Tongue (tissue), 2 donors: ENCODE data around the gene PDE4B. TPM values are rescaled to one million over a fixed set of nuclear protein-coding genes. Genes with fewer than 3 reads are reported as not detected.

Source experiments
- DNase-seq: peaks from one replicate; pipeline ENCODE4 v3.0.0-alpha.2; 2015
- total RNA-seq: library from RNA; depleted of rRNA; stranded (reverse); fragments of >200 nt; gene quantifications from one replicate; pipeline ENCODE4 v1.2.3, GENCODE V29; 2014

The PDE4B gene
- total RNA-seq, 1 donor from 2014 or later, result 31.8 TPM

DNA sequence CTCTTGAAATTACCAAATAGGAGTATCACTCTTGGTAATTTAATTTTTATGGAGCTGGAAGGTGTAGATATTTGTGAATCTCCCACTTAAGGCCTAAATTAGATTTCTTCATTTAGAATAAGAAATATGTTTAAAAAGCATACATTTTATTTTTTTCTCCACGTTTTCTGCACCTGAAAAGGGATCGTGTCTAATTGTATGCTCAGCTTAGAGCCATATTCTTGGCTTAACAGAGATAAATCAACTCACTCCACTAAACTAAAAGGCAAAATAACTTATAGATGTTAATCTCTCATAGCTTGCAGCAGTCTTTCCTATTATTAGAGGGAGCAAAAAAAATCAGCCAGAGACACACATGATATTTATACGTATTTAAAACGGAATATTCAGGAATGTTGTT, 404.4 kb downstream of the PDE4B start:
- DNase-seq, result no peak

DNA sequence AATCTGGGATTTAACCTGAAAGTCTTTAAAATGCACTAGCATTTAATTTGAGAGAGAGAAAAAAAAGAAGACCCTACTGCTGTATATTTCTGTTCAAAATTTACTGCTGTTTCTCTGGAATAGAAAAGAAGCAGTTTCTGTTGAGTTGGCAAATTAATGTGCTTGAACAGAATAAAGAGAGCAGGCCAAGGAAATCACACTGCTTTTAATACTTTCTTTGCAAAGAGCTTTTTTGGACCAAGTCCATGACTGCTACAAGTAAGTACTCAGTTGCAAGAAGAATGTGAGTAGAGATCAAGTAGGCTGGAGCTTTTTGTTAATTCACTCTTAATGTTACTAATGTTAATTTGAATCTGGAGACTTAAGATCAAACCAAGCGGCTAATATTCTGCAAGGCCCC, 405.1 kb downstream of the PDE4B start:
- peak; percentile 74 for DNase-seq

DNA sequence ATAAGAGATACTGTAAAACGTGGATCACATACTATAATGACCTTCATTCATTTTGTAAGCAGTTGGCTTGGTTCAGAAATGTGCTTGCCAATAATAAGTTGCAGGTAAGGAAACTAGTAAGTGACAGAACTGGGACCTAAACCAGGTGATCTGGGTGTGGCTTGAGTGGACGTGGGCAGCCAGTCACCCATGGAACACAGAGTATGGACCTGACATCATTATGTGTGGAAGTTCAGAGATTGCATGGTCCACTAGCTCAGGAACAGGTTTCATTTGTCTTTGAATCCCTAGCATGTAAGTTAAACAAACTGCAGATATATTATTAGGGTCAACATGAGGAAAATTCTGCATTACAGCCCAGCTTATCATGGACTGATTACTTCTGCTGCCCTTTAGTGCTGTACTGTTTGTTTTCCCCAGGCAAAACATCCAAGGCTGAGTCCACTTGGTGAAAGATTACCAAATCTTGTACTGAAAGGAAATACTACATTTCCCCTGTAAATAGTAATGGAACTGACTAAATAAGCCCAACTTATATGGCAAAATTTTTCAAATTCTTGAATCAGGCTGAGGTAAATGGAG, 414.0 kb downstream of the PDE4B start:
- DNase-seq, result no peak

DNA sequence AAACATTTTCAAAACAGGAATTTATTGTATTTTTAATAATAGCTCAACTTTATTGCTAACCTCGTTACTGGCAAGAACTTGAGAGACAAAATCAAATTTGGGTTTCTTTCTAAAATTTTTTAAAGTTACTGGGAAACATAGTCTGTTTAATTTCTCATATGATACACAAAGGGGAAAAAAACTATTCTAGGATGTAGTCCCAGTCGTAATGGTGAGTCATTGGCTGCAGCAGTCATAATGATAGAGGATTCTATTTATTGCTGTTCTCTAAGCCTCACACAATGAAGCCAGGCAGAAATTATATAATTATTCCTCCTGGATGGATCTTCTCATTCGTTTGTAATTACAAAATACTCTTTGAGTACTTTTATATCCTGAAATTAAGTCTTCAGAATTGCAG, 414.8 kb downstream of the PDE4B start:
- peak; percentile 48 for DNase-seq

DNA sequence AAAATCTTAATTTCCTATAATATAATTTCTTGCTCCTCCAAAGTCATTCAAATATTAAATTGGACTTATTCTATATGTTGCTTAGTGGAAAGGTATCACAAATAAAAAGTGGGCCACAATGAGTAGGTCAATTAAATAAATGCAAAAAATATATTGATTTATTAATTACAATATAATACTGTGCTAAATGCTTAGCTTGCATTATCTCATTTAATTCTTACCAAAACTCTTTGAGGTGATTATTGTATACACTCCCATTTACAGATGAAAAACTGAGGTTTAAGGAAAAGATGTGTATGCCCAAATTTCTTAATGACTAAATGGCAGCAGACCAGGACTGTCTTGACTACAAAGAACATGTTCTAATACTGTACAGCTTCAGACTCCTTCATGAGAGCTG, 415.9 kb downstream of the PDE4B start:
- no peak for DNase-seq

DNA sequence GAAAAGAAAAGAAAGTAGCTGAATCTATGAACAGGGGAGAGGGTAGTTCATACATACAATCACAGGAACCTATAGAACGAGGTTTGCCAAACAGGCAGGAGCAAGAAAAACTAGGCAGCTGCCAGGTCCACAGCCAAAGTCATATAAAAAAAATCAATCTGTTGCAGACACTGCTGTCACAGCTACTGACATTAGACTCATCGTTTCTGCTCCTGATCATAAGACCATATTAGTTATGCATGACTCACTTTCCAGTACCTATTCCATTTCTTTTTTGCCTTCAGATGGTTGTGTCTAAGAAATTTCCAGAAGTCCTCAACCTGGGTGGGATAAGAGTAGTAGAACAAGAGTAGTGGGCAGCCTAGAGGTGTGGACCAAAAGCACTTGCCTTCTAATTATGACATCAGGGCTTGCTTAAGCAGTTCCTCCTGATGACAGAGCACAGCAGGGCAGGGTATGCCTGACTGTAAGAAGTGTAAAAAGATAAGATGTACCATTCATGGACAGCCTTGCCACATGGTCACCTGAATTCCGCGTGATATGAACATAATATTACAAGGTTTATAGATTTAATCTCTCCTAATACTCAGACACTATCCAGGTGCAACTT, 418.0 kb downstream of the PDE4B start:
- DNase-seq, result no peak

DNA sequence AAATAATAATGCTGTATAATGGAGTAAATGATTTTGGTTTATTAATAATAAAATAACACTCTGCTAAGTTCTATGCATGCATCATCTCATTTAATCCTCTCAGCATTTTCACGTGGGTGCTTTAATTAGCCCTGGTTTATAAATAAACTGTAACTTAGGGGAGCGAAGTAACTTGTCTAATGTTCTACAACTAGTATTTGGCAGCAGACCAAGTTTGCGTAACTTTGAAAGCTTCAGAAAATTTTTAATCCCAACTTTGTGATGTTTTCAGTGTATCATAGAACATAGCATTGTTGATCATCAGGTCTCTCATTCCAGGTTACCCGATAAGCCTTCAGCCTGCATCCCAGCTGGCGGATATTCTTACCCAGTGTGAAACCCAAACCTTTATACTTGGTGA, 418.8 kb downstream of the PDE4B start:
- DNase-seq, result no peak

DNA sequence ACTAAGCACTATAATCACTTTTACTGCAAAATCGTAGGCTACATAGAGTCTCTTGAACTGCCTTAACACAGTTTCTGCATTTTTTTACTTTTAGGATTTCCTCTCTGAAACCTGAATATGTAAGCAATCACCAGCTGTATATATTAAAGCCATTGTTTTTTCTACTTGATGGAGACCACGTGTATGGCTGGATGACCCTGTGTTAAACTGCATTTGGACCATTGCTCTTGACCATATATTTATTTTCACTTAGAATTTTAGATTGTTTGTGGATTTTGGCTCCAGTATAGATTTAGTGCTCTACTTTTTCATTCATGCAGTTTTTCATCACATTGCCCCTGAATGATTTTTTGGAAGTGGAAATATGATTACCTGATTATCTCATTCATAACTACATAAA, 420.8 kb downstream of the PDE4B start:
- peak; percentile 54 for DNase-seq

DNA sequence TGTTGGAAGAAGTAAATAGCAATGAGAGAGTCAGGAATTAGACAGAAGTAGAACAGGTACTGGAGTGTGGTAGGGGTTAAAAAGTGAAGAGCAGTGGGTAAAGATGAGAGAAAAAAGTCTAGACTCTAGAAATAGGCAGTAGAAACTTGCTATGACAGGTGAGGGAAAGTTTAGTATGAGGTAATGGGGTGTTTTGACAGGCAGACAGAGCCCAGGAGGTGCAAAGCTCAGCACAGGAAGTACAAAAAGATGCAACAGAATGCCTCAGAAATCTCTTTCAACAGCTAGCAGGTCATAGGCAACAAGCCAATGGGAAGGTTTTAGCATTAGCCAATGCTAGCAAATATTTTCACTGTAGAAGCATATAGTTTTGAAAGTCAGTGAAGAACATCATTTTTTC, 422.2 kb downstream of the PDE4B start:
- DNase-seq, result peak; percentile 33

DNA sequence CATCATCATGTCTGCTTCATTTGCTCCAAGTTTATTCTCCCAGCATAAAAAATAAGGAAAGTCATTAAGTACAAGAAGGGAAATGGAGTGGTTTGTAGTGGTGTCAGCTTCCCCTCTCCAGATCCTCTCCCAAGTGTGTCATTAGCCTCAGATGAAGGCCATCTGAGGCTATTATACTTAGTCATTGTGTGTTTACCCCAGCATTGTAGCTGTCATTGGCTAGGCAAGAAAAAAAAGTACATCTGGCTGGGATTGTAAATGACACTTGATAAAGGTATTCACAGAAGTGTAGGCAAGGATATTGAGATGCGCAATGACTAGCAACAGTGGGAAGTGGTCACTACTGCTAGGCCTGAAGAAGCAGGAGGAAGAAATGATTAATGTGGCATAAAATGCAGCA, 424.3 kb downstream of the PDE4B start:
- no peak for DNase-seq

DNA sequence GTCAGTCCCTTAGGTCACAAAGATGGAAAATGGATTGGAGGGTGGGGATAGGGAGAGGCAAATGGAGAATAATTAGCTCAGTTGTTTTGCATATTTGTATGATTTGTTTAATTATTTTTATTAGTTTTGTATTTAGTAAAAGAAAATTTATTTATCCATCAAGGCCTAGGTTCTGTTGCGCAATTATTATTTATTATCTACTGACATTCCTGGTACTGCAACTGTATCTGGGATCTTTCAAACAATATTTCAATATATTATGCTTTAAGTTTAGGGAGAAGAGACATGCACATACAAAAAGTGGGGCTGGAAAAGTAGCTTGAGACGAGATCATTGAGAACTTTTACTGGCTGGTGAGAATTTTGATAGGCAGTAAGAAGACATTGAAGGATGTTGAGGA, 424.9 kb downstream of the PDE4B start:
- DNase-seq, result no peak

DNA sequence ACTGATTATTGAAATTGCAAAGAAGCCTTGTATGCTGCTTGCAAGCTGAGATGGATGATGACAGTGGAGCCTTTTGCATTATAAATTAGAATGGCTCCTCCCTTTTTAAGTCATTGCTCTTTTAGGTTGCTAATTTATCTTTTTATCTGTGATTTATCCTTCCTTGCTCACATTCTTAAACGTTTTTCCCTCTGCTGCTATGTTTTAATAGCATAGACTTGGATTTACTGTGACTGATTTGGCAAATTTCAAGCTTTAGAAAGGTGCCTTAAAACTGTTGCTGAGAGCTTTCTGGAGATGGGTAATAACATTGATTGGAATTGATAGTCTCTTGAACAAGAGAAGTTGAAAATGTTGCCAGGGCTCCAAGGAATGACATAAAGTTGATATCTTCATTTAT, 427.8 kb downstream of the PDE4B start:
- DNase-seq, result no peak

DNA sequence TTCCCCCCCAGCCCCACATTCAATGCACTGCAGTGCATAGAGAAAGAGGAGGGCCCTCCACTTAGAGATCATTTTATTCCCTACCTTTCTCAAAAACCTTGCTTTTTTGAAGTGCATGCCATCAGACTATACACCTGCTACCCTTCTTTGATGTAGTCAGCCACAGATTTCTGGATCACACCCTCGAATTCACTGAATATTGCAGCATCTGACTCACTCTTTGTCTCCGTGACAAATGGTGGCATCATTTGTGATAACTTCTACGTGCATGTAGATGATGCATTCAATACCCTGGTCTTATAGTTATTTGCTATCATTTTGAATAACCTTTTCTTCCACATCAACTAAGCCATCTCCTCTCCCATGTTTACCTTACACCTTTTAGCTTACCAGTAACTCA, 431.0 kb downstream of the PDE4B start:
- DNase-seq, result no peak

DNA sequence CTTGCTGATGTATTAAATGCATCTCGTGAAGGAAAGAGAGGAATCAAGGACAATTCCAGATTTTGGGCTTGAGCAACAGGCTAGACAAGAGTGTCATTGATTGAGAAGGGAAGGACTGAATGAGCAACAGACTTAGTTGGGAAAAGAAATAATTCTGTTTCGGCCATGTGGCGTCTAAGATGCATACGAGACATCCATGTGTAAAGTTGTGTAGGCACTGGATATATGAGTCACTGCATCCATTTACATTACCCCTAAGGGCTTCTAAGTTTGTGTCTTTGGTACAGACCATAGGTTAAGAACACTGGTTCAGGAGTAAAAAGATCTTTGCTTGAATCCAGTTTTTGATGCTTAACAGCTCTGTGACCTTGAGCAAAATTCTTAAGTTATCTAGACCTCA, 434.3 kb downstream of the PDE4B start:
- no peak for DNase-seq

DNA sequence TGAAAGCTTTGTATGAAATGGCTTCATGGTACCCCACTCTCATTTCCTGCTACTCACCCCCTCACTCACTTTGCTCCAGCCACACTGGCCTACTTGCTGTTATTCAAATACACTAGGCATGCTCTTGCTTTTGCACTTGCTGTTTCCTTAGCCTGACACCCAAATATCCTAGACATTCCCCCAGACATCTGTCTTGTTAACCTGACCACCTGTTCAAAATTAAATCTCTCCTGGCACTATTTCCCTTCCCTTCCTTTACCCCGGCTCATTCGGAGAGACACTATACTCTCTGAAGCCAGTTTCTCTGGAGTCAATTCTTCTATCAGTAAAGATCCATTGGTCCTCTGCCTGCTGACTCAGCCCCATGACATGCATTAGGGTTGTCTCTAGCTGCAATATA, 435.3 kb downstream of the PDE4B start:
- no peak for DNase-seq

DNA sequence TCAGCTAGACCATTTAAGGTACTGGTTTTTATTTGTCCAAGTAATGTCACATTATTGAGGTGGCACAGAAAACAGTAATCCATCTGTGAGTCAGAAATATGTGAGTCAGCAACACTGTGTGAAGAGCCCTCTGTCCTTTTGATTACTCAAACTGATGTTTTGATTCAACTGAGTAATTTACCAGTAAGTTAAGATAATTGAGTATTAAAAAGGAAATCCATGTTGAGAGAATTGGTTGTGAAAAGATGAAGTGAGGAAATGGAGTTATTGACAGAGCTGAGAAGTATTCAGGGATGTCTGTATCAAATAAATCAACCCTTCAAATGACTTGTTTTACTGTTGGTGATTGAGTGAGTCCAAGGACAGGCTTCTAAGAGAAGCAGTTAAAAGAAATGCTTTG, 438.5 kb downstream of the PDE4B start:
- DNase-seq, result no peak

DNA sequence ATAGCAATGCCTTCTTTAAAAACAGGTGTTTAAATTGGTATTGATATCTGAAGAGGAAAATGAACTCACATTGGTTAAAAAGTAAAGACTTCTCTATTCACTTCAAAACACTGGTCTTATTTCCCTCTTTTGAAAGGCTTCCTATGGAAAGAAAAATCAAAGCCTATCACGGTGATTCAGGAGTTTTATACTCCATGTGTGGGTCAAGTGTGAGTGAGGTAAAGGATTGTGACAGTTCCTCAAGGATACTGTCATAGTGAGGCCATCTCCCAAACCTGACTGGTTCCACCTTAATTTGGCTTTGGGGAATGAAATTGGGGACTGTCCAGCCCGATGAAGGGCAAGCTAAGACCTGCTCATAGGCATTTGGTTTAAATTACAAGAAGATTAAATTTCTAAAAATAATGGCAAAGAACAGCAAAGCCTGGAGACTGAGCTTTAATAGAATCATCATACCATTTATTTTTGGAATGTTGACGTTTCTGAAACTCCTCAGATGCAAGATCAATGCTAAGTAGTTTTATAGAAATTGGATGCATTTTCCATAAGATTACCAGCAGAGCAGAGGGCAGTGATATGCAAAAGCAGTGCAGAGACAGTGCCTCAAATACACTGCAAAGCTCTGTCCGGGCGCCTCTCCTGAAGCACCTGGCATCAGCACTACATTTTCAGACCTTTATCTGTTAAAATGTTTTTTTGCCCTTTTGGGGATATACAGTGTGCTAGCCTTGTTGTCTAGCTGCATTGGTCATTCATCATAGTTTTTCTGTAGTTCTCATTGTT, 439.2 kb downstream of the PDE4B start:
- DNase-seq, result no peak

DNA sequence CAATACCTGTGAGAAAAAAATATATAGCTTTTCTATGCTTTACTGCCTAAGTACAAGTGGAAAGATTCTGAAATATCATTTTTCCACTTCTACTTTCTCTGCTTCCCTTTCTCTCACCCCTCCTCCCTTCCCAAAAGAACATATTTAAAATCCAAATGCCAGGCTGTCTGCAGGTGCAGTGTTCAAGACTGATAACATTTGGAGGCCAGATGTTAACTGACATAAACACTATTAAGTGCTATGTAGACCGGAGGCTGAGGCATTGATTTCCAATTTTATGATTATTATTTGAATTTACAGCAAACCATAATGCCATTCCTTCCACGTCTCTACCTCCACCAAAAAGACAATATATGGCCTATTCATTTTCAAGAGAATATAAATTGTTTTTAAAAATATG, 444.3 kb downstream of the PDE4B start:
- no peak for DNase-seq

DNA sequence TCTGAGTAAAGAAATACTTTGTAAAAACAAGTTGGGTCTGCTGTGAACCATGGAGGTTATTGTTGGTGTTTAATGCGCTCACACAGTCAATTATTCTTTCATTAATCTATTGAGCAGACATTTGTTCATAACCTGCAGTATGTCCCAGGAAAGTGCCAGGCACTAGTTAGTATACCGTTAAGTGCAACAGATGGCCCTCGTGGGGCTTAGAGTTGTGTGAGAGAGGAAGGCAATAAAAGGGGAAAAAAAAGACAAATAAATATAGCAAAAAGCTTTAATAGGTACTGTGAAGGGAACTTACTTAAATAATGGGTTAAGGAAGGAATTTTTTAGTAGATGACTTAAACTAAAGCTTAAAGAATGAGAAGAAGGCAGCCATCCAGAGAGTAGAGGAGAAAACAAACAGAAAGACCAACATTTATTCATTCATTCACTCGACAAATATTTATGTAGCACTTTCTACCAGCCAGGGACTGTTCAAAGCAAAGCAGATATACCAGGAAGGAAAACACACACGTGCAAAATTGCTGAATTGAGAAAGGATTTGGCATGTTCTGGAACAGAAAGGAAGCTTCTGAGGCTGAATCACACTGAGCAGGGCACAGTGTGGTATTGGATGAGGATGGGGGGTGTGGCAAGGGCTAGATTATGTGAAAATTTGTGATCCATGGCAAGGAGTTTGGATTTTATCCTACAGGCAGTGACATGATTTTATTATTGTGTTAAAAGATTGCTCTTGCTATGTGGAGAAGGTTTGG, 445.2 kb downstream of the PDE4B start:
- DNase-seq, result no peak

DNA sequence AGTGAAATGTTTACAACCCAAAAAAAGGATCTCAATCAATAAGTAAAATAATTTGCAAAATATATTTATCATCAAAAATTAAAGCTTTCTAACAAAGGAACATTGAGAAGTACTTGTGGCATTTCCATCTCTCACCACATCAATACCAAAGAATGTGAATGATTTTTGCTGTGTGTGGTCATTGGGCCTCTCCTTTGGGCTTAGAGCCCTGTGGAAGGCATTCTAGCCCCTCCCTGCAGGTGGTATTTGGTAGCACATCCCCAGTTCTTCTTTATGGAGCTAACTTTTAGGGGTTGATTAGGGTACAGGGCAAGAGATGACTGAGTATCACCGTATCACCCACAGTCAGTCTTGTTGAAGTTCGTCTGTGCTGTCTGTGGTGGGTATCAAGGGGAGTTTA, 447.1 kb downstream of the PDE4B start:
- DNase-seq, result no peak

DNA sequence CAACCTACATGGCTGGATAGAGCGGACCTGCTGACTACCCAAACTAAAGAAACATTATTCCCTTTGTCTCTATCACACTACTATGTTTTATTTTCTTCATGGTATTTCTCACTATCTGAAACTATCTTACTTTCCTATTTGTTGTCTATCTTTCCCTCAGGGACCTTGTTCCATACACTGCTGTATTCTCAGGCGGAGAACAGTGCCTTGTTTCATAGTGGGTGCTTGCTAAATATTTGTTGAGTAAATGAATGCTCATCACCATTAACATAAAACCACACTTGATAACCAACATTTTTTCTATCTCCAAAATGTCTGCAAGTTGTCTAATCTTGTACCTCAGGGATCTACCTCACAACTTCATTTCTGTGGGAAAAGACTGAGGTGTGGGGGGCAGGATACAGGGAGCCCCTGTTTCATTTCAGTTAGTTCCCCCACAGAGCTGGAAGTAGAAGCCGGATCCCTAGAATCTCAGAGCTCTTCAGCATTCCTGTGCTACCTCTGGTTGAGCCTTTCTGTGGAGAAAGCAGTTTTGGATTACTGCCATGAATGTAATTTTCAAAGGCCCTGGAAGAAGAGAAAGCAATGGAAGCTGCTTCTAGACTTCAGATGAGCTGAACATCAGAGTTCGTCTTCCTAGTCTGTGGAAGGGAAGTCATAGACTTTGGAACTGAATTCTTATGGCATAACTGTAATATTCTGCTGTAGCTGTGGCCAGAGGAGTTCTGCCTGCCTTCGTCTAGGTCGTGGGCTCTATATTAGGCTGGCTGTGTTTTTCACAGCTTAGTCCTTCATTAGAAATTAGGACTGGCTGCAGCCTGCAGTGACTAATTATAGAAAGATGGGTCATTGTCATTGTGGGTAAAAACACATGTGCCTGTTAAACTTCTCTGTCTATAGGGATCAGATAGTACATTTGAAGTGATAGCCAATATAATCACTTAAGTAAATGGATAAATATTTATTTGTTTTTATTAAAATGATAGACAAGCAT, 448.1 kb downstream of the PDE4B start:
- peak; percentile 18 for DNase-seq
